Tibial artery (tissue), 4 donors: ENCODE measurements around the gene C1QL1.

ENCODE experiments used
- DNase-seq, 2 donors: peaks; one replicate each; pipeline ENCODE4 v3.0.0-alpha.2; 2019
- H3K27ac ChIP-seq, 2 donors: fragments of 200-600 bp; sonication (generic) in 1 of 2; 1 replicate in 1 of 2; 2 replicates in 1 of 2; pipeline ENCODE4 v1.5.1; 2018 to 2019; ENCODE audit warnings: mild to moderate bottlenecking in 1 of 2
- H3K27me3 ChIP-seq, 2 donors: fragments of 200-600 bp; sonication (generic) in 1 of 2; one replicate each; pipeline versions ENCODE4 v1.5.1 to v1.6.0; 2016 to 2019
- H3K36me3 ChIP-seq, 3 donors: fragments of 200-600 bp; sonication (generic) in 2 of 3; one replicate each; pipeline ENCODE4 v1.5.1; 2016 to 2019; ENCODE audit warnings: mild to moderate bottlenecking in 2 of 3
- H3K4me1 ChIP-seq, 4 donors: fragments of 200-600 bp; sonication (generic) in 2 of 4; 1 replicate in 3 of 4; 2 replicates in 1 of 4; pipeline ENCODE4 v1.5.1; 2016 to 2019
- H3K4me3 ChIP-seq, 2 donors: fragments of 200-600 bp; sonication (generic) in 1 of 2; 1 replicate in 1 of 2; 2 replicates in 1 of 2; pipeline ENCODE4 v1.5.1; 2018 to 2019; ENCODE audit warnings: mild to moderate bottlenecking in 2 of 2
- H3K9me3 ChIP-seq, 3 donors: fragments of 200-600 bp; sonication (generic) in 1 of 3; one replicate each; pipeline ENCODE4 v1.5.1; 2016 to 2019
- intact Hi-C: fragments of 100-400 bp; cut with DNase I; formaldehyde crosslinking; loops from one replicate; pipeline ENCODE4 v1.15.0; 2023; ENCODE audit warnings: low total_unique reads
- TF ChIP-seq, protein P1 (sequence below), 2 experiments: fragments of 200-600 bp in 1 of 2; fragments of 450-650 bp in 1 of 2; IDR thresholded peaks; one replicate each; pipeline ENCODE4 v1.5.1; 2017 to 2019; ENCODE audit warnings: antibody characterized with exemption in 2 of 2, mild to moderate bottlenecking in 1 of 2, moderate library complexity in 1 of 2

C1QL1 gene

DNA sequence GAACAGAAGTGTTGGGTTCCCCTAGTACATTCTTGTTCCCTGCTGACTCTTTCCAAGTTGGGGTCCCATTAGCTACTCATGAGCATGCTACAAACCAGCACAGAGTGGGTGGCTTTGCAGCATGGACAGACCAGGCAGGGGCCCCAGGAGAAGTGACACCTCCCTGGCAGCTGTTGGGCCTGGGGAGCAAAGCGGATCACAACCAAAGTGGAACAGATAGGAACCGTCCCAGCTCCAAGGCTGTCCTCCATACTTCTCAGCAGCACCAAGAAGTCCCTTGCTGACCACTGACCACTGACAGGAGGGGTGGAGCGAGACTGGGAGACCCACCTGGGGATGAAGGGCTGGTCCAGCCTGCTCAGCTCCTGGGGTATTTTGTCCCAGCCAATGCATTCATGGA is 40.4 kb downstream of the C1QL1 start:
- intact Hi-C loops: loop anchor here (10.0 kb wide), 1 partner anchor 267 kb away; no protein-coding TSS in a partner anchor
- Histone ChIP-seq H3K9me3 (no peaks in the 10 kb centered on the region), H3K27ac (no peak overlapping the region), H3K27me3 (no peaks in the 10 kb centered on the region), H3K36me3 (no peaks in the 10 kb centered on the region), H3K4me3 (no peak overlapping the region), H3K4me1 (no peaks in the 10 kb centered on the region)
- DNase-seq: peak in 1 of 2 donors; percentile 44
- TF ChIP-seq, protein P1, sequence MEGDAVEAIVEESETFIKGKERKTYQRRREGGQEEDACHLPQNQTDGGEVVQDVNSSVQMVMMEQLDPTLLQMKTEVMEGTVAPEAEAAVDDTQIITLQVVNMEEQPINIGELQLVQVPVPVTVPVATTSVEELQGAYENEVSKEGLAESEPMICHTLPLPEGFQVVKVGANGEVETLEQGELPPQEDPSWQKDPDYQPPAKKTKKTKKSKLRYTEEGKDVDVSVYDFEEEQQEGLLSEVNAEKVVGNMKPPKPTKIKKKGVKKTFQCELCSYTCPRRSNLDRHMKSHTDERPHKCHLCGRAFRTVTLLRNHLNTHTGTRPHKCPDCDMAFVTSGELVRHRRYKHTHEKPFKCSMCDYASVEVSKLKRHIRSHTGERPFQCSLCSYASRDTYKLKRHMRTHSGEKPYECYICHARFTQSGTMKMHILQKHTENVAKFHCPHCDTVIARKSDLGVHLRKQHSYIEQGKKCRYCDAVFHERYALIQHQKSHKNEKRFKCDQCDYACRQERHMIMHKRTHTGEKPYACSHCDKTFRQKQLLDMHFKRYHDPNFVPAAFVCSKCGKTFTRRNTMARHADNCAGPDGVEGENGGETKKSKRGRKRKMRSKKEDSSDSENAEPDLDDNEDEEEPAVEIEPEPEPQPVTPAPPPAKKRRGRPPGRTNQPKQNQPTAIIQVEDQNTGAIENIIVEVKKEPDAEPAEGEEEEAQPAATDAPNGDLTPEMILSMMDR (IDR thresholded peaks at IDR 0.05): no peak

DNA sequence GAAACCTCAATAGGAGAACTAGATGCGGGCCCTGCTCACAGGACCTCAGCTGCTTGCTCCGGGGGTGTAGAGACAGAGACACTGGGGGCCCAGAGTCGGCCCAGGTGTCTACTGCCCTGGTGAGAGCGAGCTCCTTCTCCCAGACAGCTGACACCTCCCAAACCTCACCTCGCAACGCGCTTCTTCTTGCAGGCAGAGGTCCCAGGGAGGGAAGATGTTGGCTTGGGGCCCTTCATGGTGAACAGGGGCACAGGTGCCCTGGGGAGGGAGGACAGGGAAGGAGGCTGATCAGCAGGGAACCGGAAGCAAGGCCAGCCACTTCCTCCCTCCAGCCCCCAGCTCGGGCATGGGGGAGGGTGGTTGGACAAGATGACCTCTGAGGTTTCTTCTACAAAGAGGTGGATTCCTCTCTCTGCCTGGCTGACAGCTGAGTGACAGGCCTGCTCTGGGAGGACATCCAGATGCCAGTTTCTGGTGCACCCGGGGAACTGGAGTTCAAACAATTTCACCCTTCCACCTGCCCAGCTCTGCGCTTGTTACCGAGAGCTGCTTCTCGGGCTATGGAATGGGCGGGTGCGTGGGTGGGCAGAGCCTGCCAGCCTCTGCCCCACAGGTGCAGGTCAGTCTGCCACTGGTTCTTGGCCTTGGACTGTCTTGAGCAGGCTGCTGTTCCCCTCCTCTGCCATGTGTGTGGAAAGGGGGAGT is 41.1 kb downstream of the C1QL1 start:
- DNase-seq: peak in 1 of 2 donors; percentile 48
- no peaks in the 10 kb centered on the region for H3K9me3 ChIP-seq
- H3K27me3 ChIP-seq: no peaks in the 10 kb centered on the region
- intact Hi-C loops: loop anchor here (10.0 kb wide), 1 partner anchor 268 kb away; no protein-coding TSS in a partner anchor
- no peak overlapping the region for H3K27ac ChIP-seq
- H3K36me3 ChIP-seq: no peaks in the 10 kb centered on the region
- no peaks in the 10 kb centered on the region for H3K4me1 ChIP-seq
- TF ChIP-seq, protein P1 (IDR thresholded peaks at IDR 0.05): no peak
- H3K4me3 ChIP-seq: no peak overlapping the region

DNA sequence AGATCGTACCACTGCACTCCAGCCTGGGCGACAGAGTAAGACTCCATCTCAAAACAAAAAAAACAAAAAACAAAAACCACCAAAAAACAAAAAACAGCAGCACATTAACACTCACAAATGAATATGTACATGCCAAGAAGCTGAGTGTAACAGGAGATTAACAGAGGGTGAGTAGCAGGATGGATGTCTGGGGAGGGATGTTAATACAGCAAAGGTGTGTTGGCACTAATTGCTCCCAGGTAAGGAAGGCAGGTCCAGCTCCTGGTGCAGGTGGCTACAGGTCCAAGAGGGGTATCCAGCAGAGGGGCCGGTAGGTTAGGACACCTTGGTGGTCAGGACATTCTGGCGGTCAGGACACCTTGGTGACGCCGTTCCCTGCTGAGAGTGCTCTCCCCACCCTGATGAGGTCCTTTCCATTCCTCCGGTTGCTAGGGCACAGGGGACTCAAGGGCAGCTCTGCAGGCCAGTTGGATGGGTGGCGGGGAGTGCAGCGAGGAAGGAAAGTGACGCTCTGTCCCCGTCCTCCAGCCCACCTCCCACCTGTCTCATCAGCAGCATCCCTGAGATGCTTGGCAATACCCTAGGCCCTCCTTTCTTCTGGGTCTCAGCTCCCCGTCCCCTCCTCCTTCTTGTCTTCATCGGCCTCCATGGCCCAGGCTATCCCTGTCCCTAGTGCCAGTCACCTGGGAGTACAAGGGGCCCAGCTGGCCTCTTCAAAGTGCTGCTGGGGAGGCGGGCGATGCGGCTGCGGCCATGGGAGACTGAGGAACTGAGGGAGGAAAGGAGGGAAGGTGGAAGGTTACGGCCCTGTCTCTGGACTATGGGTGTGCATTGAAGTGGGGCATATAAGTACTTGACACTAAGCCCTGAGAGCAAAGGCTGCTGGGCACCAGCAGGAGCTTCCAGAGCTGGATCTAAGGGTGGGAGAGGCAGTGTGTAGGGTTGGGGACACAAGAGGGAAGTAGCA is 42.1 kb downstream of the C1QL1 start:
- Histone ChIP-seq H3K4me1 (no peaks in the 10 kb centered on the region), H3K36me3 (no peaks in the 10 kb centered on the region), H3K27ac (no peak overlapping the region), H3K9me3 (no peaks in the 10 kb centered on the region), H3K27me3 (no peaks in the 10 kb centered on the region), H3K4me3 (no peak overlapping the region)
- peak in 1 of 2 donors; percentile 43 for DNase-seq
- TF ChIP-seq, protein P1 (IDR thresholded peaks at IDR 0.05): no peak
- intact Hi-C loops: loop anchor here (10.0 kb wide), 1 partner anchor 269 kb away; no protein-coding TSS in a partner anchor

DNA sequence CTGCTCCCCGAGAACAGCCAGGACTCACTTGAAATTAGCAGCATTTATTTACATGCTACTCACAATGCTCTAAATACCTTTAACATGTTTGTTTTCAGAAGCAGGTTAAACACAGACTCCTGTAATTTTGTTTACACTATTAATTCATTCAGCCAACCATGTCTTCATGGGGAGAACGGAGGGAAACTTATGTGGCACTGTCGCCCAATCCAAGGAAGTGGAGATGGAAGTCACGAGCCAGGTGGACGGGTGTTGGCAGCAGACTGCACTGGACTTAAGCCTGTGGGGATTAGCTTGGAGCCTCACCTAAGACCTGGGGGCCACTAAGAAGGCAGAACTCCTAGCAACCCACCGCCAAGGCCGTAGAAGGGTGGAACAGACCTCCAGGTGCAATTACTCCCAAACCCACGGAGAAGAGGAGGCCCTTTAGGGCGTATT is 44.0 kb downstream of the C1QL1 start:
- Histone ChIP-seq H3K36me3 (no peaks in the 10 kb centered on the region), H3K4me3 (no peak overlapping the region), H3K4me1 (peaks cover 0 to 3% (median 0%) of the 10 kb centered on the region in 4 donors), H3K27me3 (no peaks in the 10 kb centered on the region), H3K27ac (no peak overlapping the region), H3K9me3 (no peaks in the 10 kb centered on the region)
- intact Hi-C loops: loop anchor here (10.0 kb wide), 1 partner anchor 271 kb away; no protein-coding TSS in a partner anchor
- DNase-seq: peak in 1 of 2 donors; percentile 10
- TF ChIP-seq, protein P1 (IDR thresholded peaks at IDR 0.05): no peak

DNA sequence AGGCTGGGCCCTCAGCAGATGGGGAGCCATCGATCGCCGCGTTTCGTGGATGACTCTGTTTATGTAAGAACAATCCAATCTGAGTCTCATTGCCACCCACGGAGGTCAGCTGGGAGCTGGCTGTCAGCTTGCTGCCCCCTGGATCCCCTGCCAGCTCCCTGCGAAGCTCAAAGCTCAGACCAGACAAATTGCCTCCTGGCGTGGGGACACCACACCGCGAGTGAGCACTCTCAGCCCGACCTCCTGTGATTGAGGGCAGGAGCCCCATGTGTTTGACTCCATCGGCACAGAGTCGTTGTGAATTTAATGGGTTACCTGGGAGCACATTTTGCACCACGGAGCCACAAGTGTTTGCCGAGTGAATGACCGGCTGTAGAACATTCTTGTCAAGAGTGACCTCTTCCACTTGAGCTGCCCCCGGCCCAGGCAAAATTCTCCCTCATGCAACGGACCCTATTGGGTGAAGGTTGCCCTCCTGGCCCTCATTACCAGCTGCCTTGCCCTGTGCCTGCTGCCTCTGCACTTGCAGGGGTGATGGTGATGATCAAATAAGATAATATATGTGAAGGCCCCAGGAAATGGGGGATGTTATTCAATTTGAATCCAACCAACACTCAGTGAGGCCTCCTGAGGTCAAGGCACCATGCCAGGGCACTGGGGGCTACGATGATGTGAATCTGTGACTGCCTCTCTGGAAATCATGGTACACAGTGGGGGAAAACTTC is 45.2 kb downstream of the C1QL1 start:
- Histone ChIP-seq H3K36me3 (no peaks in the 10 kb centered on the region), H3K27ac (no peak overlapping the region), H3K4me1 (peaks cover 0 to 3% (median 0%) of the 10 kb centered on the region in 4 donors), H3K27me3 (no peaks in the 10 kb centered on the region), H3K9me3 (no peaks in the 10 kb centered on the region), H3K4me3 (no peak overlapping the region)
- TF ChIP-seq, protein P1 (IDR thresholded peaks at IDR 0.05): no peak
- intact Hi-C loops: loop anchor here (10.0 kb wide), 1 partner anchor 272 kb away; no protein-coding TSS in a partner anchor
- peak in 1 of 2 donors; percentile 59 for DNase-seq
